Thoracic aorta (tissue), 2 donors: Measurements from ENCODE around the gene CHST12. TPM values are rescaled to one million over a fixed set of nuclear protein-coding genes. Genes with fewer than 3 reads are reported as not detected.
"Not testable (repeated sequence)": the region's sequence is repeated elsewhere in the genome, so short reads cannot be mapped to it uniquely, and the experiment has no call there.

Source experiments
- ATAC-seq: fragments of 150-250 bp; one replicate; pipeline ENCODE4 v1.8.0; 2017; ENCODE audit warnings: low read depth; ENCODE audit not compliant: insufficient number of reproducible peaks, low FRiP score
- DNase-seq: peaks from one replicate; pipeline ENCODE4 v3.0.0-alpha.2; 2020; ENCODE audit warnings: low spot score
- H3K27ac ChIP-seq, 2 donors: fragments of 200-600 bp; sonication (generic); 1 replicate in 1 of 2; 2 replicates in 1 of 2; pipeline ENCODE4 v1.5.1; 2016; ENCODE audit warnings: mild to moderate bottlenecking in 2 of 2, moderate library complexity in 2 of 2
- H3K27me3 ChIP-seq: fragments of 200-600 bp; sonication (generic); replicated peaks from 2 replicates; pipeline ENCODE4 v1.6.0; 2016; ENCODE audit warnings: mild to moderate bottlenecking; ENCODE audit not compliant: insufficient read depth
- H3K36me3 ChIP-seq: fragments of 200-600 bp; sonication (generic); one replicate; pipeline ENCODE4 v1.5.1; 2016
- H3K4me1 ChIP-seq, 2 donors: fragments of 200-600 bp; sonication (generic); 1 replicate in 1 of 2; 2 replicates in 1 of 2; pipeline versions ENCODE4 v1.5.1 to v1.6.0; 2016; ENCODE audit warnings: low read depth in 2 of 2, mild to moderate bottlenecking in 1 of 2; ENCODE audit not compliant: control insufficient read depth in 1 of 2
- H3K4me3 ChIP-seq: fragments of 200-600 bp; sonication (generic); 2 replicates; pipeline ENCODE4 v1.5.1; 2016; ENCODE audit warnings: mild to moderate bottlenecking
- H3K9me3 ChIP-seq: fragments of 200-600 bp; sonication (generic); 2 replicates; pipeline ENCODE4 v1.5.1; 2016
- total RNA-seq, 2 donors: library from RNA; depleted of rRNA; stranded (reverse); fragments of >200 nt; gene quantifications; one replicate each; pipeline versions ENCODE4 v1.1.0 to v1.2.3, GENCODE V29; 2016
- TF ChIP-seq, protein P1 (sequence below): fragments of 200-600 bp; sonication (generic); IDR thresholded peaks from one replicate; pipeline ENCODE4 v1.5.1; 2019; ENCODE audit warnings: antibody characterized with exemption

CHST12 gene
- total RNA-seq, 2 donors from 2014 or later = 18.7 to 19.1 TPM

GRCh38 chr7:2383543-2384274, 19.7 kb upstream of the CHST12 start:
- Histone ChIP-seq H3K9me3 (no peaks in the 10 kb centered on the region), H3K4me3 (no peak overlapping the region), H3K4me1 (no peaks in the 10 kb centered on the region), H3K27ac (no peak overlapping the region), H3K27me3 (no peaks in the 10 kb centered on the region), H3K36me3 (peaks cover 27% of the 10 kb centered on the region)
- DNase-seq = no peak
- ATAC-seq = no peak
- TF ChIP-seq, protein P1, sequence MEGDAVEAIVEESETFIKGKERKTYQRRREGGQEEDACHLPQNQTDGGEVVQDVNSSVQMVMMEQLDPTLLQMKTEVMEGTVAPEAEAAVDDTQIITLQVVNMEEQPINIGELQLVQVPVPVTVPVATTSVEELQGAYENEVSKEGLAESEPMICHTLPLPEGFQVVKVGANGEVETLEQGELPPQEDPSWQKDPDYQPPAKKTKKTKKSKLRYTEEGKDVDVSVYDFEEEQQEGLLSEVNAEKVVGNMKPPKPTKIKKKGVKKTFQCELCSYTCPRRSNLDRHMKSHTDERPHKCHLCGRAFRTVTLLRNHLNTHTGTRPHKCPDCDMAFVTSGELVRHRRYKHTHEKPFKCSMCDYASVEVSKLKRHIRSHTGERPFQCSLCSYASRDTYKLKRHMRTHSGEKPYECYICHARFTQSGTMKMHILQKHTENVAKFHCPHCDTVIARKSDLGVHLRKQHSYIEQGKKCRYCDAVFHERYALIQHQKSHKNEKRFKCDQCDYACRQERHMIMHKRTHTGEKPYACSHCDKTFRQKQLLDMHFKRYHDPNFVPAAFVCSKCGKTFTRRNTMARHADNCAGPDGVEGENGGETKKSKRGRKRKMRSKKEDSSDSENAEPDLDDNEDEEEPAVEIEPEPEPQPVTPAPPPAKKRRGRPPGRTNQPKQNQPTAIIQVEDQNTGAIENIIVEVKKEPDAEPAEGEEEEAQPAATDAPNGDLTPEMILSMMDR = no peak

- H3K4me3 ChIP-seq = no peak overlapping the region
- ATAC-seq = no peak
- H3K36me3 ChIP-seq = peaks cover 19% of the 10 kb centered on the region
- no peaks in the 10 kb centered on the region for H3K27me3 ChIP-seq
- no peaks in the 10 kb centered on the region for H3K9me3 ChIP-seq
- TF ChIP-seq, protein P1 = no peak
- H3K4me1 ChIP-seq = no peaks in the 10 kb centered on the region
- H3K27ac ChIP-seq = no peak overlapping the region
- no peak for DNase-seq
These were observed 18.8 kb upstream of the CHST12 start for GRCh38 chr7:2384354-2385243.

GRCh38 chr7:2386122-2386521, 17.3 kb upstream of the CHST12 start:
- H3K27ac ChIP-seq, ATAC-seq, H3K4me1 ChIP-seq, H3K36me3 ChIP-seq, H3K27me3 ChIP-seq, H3K4me3 ChIP-seq, H3K9me3 ChIP-seq, DNase-seq: not testable (repeated sequence)

GRCh38 chr7:2386964-2387669, 16.3 kb upstream of the CHST12 start:
- Histone ChIP-seq H3K27me3 (no peaks in the 10 kb centered on the region), H3K27ac (no peak overlapping the region), H3K9me3 (no peaks in the 10 kb centered on the region), H3K4me1 (no peaks in the 10 kb centered on the region), H3K4me3 (no peak overlapping the region), H3K36me3 (no peaks in the 10 kb centered on the region)
- TF ChIP-seq, protein P1 = no peak
- ATAC-seq = no peak
- DNase-seq = no peak

DNA sequence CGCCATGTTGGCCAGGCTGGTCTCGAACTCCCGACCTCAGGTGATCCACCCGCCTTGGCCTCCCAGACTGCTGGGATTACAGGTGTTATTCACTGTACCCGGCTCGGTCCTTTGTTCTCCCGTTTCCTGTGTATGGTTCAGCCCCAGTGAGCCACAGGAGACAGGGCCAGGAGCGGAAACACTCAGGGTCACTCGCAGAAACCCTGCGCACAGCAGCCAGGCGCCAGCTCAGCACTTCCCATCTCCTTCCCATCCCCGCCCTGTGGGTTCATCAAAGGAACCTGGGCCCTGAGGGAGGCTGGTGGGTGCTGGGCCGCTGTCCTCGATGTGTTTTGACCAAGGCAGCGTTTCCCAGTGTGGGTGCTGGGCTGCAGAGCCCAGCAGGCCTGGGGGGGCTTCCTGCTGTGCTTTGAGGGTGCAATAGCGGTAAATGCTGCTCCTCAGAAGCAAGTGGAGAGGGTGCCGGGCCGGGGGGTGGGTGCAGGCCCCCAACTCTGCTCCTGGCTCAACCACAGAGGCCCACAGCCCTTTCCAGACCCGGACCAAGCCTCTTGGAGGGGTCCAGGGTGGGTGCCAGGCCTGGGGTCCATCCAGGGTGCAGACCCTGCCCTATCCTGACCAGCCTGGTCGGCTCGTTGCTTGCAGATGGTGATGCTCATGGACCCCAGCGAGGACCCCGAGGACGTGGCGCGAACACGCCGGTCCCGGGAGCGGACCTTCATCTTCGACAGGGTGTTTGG, 15.3 kb upstream of the CHST12 start:
- H3K27ac ChIP-seq = no peak overlapping the region

More for the DNA sequence above, 15.3 kb upstream of the CHST12 start:
- TF ChIP-seq, protein P1 = no peak
- DNase-seq (no peak), ATAC-seq (no peak)
- no peak overlapping the region for H3K4me3 ChIP-seq
- H3K36me3 ChIP-seq = no peaks in the 10 kb centered on the region
- no peaks in the 10 kb centered on the region for H3K4me1 ChIP-seq
- no peaks in the 10 kb centered on the region for H3K27me3 ChIP-seq
- H3K9me3 ChIP-seq = no peaks in the 10 kb centered on the region
